ENCODE measurements around the gene PRSS50.

PRSS50 gene

DNA sequence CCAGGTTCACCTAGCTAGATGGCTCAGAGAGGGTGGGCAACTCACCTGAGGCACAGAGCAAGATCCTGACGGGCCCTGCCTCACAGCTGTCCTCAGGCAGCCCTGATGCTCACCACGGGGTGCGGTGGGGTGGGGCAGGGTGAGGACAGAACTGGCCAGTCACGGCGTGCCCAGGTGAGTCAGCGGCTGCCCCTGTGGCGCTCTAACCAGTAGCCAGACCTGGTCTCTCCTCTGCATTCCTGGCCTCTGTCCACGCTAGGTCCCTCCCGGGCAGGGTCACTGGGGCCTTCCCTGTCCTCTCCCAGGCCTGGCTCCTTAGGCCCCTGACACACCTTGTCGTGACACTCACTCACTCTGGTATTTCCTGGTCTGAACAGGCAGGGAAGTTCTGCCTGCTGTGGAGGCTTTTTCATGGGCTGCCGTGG, 25.1 kb downstream of the PRSS50 start:
- no peak for DNase-seq (ENCODE audit: low read depth in 2 of 2)

DNA sequence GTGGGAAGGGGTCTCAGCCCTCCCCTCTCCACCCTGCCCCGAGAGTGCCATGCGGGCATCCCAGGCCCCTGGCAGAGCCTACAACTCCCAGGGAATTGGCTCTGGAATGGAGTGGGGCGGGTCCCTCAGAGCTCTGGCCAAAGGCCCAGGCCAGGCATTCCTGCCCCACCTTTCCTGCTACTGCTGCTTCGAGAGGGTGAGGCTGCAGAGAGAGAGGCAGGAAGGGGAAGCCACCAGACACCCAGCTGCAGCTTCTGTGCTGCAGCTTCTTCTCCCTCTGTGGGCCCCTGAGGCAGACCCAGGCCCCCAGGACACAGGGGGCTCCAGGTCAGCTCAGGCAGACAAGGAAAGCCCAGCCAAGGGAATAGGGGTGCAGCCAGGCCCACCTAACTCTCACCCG, 26.9 kb downstream of the PRSS50 start:
- DNase-seq (ENCODE audit: low read depth in 2 of 2) = no peak

- DNase-seq (ENCODE audit: low read depth in 2 of 2) = no peak
Measured at GRCh38 chr3:46685446-46685845, 32.2 kb downstream of the PRSS50 start.

- DNase-seq (ENCODE audit: low read depth in 2 of 2) = no peak
Measured at GRCh38 chr3:46684891-46685290, 32.8 kb downstream of the PRSS50 start.

- DNase-seq (ENCODE audit: low read depth in 2 of 2) = no peak
Measured at GRCh38 chr3:46682974-46683373, 34.7 kb downstream of the PRSS50 start.

- no peak for DNase-seq (ENCODE audit: low read depth in 2 of 2)
Measured at GRCh38 chr3:46681856-46682540, 35.7 kb downstream of the PRSS50 start.

- no peak for DNase-seq (ENCODE audit: low read depth in 2 of 2)
Measured at GRCh38 chr3:46681387-46681786, 36.3 kb downstream of the PRSS50 start.

DNA sequence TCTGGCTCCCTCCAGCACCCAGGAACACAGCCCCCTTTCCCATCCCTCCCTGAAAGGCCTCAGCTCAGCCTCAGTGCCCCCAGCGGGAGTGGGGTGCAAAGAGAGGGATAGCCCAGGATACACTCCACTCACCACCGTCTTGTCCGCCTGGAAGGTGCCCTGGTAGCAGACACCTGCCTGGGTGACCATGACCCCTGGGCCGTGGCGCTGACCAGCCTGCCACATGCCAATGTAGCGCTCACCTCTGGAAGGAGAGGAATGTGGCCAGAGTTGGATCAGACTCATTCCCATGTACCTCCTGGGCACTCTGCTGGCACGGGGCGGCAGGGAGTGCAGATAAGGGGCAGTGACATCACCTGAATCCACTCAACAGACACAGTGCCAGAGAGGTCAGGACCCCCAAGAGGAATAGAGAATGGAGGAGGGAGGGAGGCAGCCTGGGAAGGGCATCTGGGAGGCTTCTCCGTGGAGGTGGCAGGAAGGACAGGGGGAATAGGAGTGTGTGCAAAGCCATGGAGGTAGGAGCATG, 37.3 kb downstream of the PRSS50 start:
- DNase-seq (ENCODE audit: low read depth in 2 of 2) = no peak

DNA sequence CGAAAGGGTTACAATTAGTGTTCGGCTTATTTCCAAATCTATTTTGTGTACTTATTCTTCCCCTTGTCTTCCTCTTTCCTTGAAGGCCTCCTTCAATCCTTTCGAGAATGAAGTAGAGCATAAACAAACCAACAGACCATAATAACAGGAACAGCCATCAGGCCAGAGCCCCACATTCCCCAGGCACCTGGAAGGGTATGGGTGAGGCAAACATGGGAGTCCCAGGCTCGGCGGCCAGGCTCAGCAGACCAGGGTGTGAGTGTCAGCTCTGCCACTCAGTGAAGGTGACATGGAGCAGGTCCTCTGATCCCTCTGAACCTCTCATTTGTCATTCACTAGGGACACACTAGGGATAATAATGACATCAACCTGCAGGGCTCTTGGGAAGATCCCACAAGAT, 38.0 kb downstream of the PRSS50 start:
- DNase-seq (ENCODE audit: low read depth in 2 of 2) = no peak

DNA sequence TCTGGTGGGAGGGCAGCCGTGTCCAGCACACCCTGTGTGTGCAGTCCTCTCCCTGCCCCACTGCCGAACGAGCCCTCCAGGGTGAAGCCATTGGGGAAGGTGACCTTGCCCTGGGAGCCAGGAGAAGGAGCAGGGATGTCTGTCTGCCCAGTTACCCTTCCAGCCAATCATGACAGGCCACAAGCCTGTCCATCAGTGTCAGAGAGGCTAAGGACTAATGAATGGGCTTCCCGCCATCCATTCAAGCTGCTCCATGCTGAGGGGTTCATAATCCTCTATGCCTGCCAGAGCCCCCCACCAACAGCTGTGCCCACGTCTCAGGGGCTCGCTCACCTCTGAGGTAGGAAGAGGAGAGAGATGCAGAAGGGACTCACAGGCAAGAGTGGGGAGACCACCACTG, 39.4 kb downstream of the PRSS50 start:
- DNase-seq (ENCODE audit: low read depth in 2 of 2) = no peak

DNA sequence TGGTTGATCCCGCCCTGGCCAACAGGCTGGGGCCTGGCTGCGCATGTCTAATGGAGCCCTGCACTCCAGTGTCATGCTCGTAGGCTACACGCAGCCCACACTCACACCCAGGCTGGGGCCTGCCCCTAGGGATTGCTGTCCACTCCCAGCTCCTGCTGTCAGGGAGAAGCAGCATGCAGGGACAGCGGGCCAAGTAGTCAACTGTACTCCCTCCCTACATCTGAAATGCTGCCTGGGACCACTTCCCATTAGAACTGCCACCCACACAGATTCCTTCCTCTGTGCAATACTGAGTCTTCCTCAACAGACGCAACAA, 40.3 kb downstream of the PRSS50 start:
- no peak for DNase-seq (ENCODE audit: low read depth in 2 of 2)

GRCh38 chr3:46676601-46677410, 40.9 kb downstream of the PRSS50 start:
- no peak for DNase-seq (ENCODE audit: low read depth in 2 of 2)

- DNase-seq (ENCODE audit: low read depth in 2 of 2) = no peak
Measured at GRCh38 chr3:46675843-46676567, 41.7 kb downstream of the PRSS50 start.

DNA sequence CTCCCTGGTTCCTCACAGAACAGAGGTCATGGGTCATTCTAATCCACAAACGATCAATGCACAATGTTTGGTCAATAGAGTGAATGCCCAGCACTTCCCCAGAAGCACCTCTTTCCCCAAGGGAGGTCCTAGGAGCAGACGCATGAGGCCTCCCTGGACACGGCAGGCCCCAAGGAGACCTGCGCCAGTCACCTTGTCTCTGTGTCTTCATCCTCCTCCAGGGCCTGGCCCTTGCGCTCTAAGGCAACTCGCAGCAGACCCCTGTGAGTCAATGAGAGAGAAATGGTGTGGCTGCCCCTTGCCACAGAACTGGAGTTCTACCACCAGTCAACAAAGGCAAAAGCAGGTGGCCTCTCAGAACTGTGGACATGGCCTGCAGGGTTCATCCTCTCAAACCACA, 42.2 kb downstream of the PRSS50 start:
- DNase-seq (ENCODE audit: low read depth in 2 of 2) = no peak

- no peak for DNase-seq (ENCODE audit: low read depth in 2 of 2)
Measured at GRCh38 chr3:46674031-46674845, 43.4 kb downstream of the PRSS50 start.

DNA sequence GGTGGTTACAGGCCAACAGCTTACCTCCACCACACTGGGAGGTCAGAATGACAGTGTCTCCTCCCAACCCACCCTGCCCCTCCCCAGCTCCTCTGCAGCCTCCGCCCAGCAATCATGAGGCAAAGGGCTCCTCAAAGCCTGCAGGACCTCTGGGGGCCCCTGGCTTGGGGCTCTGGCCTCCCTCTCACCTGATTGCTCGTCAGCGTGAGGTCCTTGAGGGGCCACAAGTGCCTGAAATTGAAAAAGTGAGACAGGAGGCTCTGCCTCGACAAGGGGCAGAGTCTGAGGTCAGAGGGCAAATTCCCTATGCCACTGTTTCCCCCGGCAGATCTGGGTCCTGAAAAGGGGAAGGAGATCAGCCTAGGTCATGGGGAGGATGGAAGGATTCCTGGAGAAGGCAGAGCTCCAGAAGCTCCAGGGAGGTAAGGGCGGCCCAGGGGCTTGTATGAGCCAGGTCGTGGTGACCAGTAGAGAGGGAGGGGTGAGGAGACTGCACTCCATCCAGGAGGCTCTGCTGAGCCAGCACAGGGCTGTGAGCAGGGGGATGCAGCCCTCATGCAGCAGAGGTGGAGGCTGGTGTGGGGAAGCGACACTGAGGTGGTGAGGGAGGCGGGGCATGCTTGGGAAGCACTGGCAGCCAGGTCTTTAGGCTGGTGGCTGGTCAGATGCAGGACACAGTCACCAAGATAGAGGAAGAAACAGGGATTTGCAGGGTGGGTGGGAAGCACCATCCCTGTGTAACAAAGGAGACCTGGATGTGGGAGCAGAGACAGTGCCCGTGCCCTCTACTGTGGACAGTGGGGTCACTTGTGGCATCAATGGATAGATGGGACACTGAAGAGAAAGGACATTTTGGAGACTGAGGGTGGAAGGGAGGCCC, 44.3 kb downstream of the PRSS50 start:
- no peak for DNase-seq (ENCODE audit: low read depth in 2 of 2)

GRCh38 chr3:46672349-46672695, 45.3 kb downstream of the PRSS50 start:
- DNase-seq (ENCODE audit: low read depth in 2 of 2) = no peak

GRCh38 chr3:46671541-46672348, 45.9 kb downstream of the PRSS50 start:
- DNase-seq (ENCODE audit: low read depth in 2 of 2) = no peak

DNA sequence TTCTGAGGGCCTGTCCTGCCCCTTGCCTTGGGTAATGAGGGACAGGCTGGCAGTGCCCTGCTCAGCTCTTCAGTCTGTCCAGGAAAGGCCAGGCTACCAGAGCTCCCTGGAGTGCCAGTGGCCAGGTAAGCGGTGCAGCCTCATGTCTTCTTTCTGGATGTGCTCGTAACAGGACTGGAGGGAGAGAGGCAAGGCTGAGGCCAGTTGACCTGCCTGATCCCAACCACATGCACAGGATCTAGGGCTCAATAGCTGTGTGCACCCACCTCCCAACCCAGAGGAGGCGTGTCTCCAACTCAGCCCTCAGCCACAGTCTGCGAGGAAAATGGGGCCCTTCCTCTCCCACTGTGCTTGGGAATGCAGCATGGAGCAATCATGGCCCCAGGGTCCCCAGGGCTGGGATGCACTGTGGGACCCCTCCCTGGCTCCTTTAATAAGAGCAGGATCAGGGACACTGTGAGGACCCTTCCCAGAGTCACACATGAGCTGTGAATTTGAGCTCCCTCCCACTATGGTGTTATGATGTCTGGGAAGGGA, 46.7 kb downstream of the PRSS50 start:
- DNase-seq (ENCODE audit: low read depth in 2 of 2) = no peak
